Endothelial cell of umbilical vein (primary cell): ENCODE results near the gene NEBL.

ENCODE experiments used
- GATA2 ChIP-seq: IDR thresholded peaks from 2 replicates; pipeline ENCODE4 v1.7.0; 2011; ENCODE audit warnings: low read depth, mild to moderate bottlenecking, moderate library complexity, mixed read lengths, low read length; ENCODE audit not compliant: insufficient read length, insufficient read depth
- MYC ChIP-seq: IDR thresholded peaks from one replicate; pipeline ENCODE4 v1.6.1; 2011; ENCODE audit warnings: mild to moderate bottlenecking, low read depth, low read length
- POLR2A ChIP-seq: IDR thresholded peaks from 2 replicates; pipeline ENCODE4 v1.6.1; 2012; ENCODE audit warnings: low read depth, mild to moderate bottlenecking, control low read depth, low read length
- POLR2AphosphoS5 ChIP-seq: IDR thresholded peaks from 2 replicates; pipeline ENCODE4 v1.6.1; 2012; ENCODE audit warnings: low read depth, mild to moderate bottlenecking, control low read depth, low read length, moderate library complexity; ENCODE audit not compliant: insufficient read depth
- TF ChIP-seq, protein P1 (sequence below), 2 donors: IDR thresholded peaks; 1 replicate in 1 of 2; 2 replicates in 1 of 2; pipeline ENCODE4 v1.5.1; 2011; ENCODE audit warnings: low read length in 2 of 2, mild to moderate bottlenecking in 2 of 2, moderate library complexity in 2 of 2, control low read depth in 1 of 2, inconsistent platforms in 1 of 2, low read depth in 1 of 2; ENCODE audit not compliant: insufficient read depth in 1 of 2; ENCODE audit errors: extremely low read depth in 1 of 2

- TF ChIP-seq, protein P1, sequence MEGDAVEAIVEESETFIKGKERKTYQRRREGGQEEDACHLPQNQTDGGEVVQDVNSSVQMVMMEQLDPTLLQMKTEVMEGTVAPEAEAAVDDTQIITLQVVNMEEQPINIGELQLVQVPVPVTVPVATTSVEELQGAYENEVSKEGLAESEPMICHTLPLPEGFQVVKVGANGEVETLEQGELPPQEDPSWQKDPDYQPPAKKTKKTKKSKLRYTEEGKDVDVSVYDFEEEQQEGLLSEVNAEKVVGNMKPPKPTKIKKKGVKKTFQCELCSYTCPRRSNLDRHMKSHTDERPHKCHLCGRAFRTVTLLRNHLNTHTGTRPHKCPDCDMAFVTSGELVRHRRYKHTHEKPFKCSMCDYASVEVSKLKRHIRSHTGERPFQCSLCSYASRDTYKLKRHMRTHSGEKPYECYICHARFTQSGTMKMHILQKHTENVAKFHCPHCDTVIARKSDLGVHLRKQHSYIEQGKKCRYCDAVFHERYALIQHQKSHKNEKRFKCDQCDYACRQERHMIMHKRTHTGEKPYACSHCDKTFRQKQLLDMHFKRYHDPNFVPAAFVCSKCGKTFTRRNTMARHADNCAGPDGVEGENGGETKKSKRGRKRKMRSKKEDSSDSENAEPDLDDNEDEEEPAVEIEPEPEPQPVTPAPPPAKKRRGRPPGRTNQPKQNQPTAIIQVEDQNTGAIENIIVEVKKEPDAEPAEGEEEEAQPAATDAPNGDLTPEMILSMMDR (IDR thresholded peaks at IDR 0.05; ENCODE audit: extremely low read depth in 1 of 2, insufficient read depth in 1 of 2, low read depth in 1 of 2, low read length in 2 of 2): no peak
- no peak for TF ChIP-seq POLR2A
- no peak for TF ChIP-seq MYC
- no peak for TF ChIP-seq GATA2
- no peak for TF ChIP-seq POLR2AphosphoS5
These were observed 44.8 kb downstream of the NEBL start for GRCh38 chr10:20852303-20852702.
